ENCODE measurements around the gene PAPSS2.
"Not testable (repeated sequence)": the region's sequence is repeated elsewhere in the genome, so short reads cannot be mapped to it uniquely, and the experiment has no call there.

Gene PAPSS2

DNA sequence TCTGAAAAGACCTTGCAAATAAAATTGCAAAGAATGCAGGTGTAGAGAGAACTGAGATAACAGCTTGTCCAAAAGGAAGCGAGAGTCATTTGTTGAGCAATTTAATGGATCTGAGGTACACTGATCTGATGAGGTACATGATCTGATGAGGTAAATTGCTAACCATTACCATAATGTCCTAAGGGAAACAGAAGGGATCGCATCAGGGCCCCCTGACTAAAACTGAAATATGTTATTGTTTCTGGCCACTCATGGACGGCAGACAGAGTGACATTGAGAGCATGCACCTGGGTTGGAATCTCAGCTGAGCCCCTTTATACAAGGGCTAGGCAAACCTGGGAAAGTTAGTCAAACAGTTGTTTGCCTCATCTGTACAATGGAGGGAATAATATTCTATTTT is 15.8 kb upstream of the PAPSS2 start:
- Histone ChIP-seq H3K9ac (ENCODE audit: low read length) (no peak overlapping the region), H3K27me3 (replicated peaks; ENCODE audit: control insufficient read depth, insufficient read depth, low read length) (no peaks in the 10 kb centered on the region), H3K9me3 (ENCODE audit: control insufficient read depth, low read length) (no peaks in the 10 kb centered on the region), H3K36me3 (ENCODE audit: control insufficient read depth, insufficient read depth, low read length, severe bottlenecking) (no peaks in the 10 kb centered on the region), H3K4me1 (ENCODE audit: control insufficient read depth, insufficient read depth, low read length) (no peaks in the 10 kb centered on the region), H3K4me3 (ENCODE audit: low read length) (no peak overlapping the region)
- no peak for DNase-seq (ENCODE audit: low read depth)

DNA sequence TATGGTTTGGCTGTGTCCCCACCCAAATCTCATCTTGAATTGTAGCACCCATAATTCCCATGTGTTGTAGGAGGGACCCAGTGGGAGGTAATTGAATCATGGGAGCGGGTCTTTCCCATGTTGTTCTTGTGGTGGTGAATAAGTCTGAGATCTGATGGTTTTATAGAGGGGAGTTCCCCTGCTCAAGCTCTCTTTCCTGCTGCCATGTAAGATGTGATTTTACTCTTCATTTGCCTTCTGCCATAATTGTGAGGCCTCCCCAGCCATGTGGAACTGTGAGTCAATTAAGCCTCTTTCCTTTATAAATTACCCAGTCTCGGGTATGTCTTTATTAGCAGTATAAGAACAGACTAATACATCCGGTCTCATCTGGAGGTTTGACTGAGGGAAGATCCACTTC is 15.2 kb upstream of the PAPSS2 start:
- not testable (repeated sequence) for H3K4me1 ChIP-seq (ENCODE audit: control insufficient read depth, insufficient read depth, low read length); H3K9ac ChIP-seq (ENCODE audit: low read length); H3K36me3 ChIP-seq (ENCODE audit: control insufficient read depth, insufficient read depth, low read length, severe bottlenecking); H3K27me3 ChIP-seq (replicated peaks; ENCODE audit: control insufficient read depth, insufficient read depth, low read length); H3K9me3 ChIP-seq (ENCODE audit: control insufficient read depth, low read length); DNase-seq (ENCODE audit: low read depth); H3K4me3 ChIP-seq (ENCODE audit: low read length)

DNA sequence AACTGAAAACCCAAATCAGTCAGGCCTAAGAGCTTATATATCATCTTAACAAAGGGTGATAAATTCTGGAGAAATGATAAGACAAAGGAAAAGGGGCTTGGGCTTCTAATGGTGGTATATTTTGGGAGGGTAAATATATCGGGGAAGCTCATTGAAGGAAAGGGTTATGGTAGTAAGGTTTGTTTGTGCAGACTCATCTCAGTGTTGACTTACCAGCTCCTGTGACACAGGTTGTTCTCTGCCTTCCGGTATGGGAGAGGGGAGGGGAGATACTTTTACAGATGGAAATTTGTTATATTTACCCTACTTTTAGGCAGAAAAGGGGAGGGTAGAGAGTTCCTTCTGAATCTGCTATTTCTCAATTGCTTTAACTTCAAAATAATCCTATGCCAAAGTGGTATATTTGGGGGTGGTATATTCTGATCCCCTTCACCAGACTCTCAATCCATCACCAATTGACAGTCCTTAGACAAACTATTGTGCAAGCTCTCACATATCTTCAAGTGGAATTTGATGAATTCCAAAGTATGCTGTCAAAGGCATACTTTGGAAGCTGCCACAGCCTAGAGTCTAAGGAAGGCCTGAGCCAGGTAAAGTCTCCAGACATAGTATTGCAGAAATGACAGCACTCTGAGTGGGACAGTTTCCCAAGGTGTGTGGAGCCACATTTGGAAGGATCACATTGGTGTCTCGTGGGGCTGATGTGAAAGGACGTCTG is 13.3 kb upstream of the PAPSS2 start:
- Histone ChIP-seq H3K4me1 (ENCODE audit: control insufficient read depth, insufficient read depth, low read length) (no peaks in the 10 kb centered on the region), H3K9ac (ENCODE audit: low read length) (no peak overlapping the region), H3K36me3 (ENCODE audit: control insufficient read depth, insufficient read depth, low read length, severe bottlenecking) (no peaks in the 10 kb centered on the region), H3K27me3 (replicated peaks; ENCODE audit: control insufficient read depth, insufficient read depth, low read length) (no peaks in the 10 kb centered on the region), H3K9me3 (ENCODE audit: control insufficient read depth, low read length) (no peaks in the 10 kb centered on the region), H3K4me3 (ENCODE audit: low read length) (no peak overlapping the region)
- no peak for DNase-seq (ENCODE audit: low read depth)

DNA sequence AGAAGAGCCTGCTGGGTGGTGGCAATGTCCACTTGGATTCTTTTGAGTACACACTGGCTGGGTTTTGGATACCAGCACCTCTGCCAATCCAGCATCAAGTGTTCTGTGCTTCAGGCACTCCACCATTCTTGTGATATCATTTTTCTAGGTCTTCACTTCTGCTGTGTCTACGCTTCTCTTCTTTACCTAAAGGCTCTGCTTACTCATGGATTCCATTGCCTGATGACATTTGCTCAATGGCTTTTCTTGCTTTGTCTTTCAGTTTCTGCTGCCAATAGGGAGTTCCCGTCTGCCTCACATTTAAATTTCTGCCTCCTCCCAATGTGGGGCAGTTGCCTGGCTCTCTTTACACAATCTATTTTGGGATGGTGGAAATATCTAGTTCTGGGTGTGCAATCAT is 12.7 kb upstream of the PAPSS2 start:
- no peak for DNase-seq (ENCODE audit: low read depth)
- Histone ChIP-seq H3K36me3 (ENCODE audit: control insufficient read depth, insufficient read depth, low read length, severe bottlenecking) (no peaks in the 10 kb centered on the region), H3K4me1 (ENCODE audit: control insufficient read depth, insufficient read depth, low read length) (no peaks in the 10 kb centered on the region), H3K9me3 (ENCODE audit: control insufficient read depth, low read length) (no peaks in the 10 kb centered on the region), H3K9ac (ENCODE audit: low read length) (no peak overlapping the region), H3K27me3 (replicated peaks; ENCODE audit: control insufficient read depth, insufficient read depth, low read length) (no peaks in the 10 kb centered on the region), H3K4me3 (ENCODE audit: low read length) (no peak overlapping the region)

DNA sequence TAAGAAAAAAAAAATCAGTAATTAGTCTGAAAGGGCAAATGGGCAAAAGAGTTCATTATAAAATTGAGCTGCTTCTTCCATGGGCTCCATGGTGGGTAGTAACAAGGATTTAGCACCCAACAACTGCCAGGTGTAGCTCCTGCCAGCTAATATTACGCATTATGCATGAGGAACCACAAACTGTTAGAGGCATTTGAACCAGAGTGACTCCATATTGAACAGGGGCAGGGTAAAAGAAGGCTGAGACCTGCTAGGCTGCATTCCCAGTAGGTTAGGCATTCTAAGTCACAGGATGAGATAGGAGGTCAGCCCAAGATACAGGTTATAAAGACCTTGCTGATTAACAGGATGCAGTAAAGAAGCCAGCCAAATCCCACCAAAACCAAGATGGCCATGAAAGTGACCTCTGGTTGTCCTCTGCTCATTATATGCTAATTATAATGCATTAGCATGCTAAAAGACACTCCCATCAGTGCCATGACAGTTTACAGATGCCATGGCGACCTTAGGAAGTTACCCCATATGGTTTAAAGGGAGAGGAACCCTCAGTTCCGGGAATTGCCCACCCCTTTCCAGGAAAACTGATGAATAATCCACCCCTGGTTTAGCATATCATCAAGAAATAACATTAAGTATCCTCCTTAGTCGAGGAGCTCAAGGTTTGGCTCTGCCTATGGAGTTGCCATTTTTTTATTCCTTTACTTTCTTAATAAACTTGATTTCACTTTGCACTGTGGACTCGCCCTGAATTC is 8.7 kb upstream of the PAPSS2 start:
- Histone ChIP-seq H3K9me3 (ENCODE audit: control insufficient read depth, low read length) (no peaks in the 10 kb centered on the region), H3K27me3 (replicated peaks; ENCODE audit: control insufficient read depth, insufficient read depth, low read length) (no peaks in the 10 kb centered on the region), H3K4me3 (ENCODE audit: low read length) (no peak overlapping the region), H3K36me3 (ENCODE audit: control insufficient read depth, insufficient read depth, low read length, severe bottlenecking) (no peaks in the 10 kb centered on the region), H3K4me1 (ENCODE audit: control insufficient read depth, insufficient read depth, low read length) (no peaks in the 10 kb centered on the region), H3K9ac (ENCODE audit: low read length) (no peak overlapping the region)
- DNase-seq (ENCODE audit: low read depth), result no peak

DNA sequence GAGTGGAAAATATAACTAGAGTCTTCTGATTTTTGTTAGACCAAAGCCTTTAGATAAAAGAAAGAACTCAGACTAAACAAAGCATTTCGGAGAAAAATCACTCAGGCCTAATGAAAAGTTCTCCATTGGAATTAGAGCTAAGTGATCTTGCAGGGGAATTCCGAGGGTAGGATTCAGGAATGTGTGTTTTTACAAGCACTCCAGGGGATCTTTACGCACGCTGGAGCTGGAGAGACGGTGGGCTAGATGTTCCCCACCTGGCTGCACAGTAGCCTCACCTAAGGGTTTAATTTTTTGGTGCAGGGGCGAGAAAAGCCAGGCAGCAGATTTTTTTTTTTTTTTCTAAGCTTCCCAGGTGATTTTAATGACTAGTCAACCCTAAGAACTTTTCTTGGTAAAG is 7.9 kb upstream of the PAPSS2 start:
- Histone ChIP-seq H3K9me3 (ENCODE audit: control insufficient read depth, low read length) (no peaks in the 10 kb centered on the region), H3K4me3 (ENCODE audit: low read length) (no peak overlapping the region), H3K9ac (ENCODE audit: low read length) (no peak overlapping the region), H3K4me1 (ENCODE audit: control insufficient read depth, insufficient read depth, low read length) (peaks cover 6% of the 10 kb centered on the region), H3K36me3 (ENCODE audit: control insufficient read depth, insufficient read depth, low read length, severe bottlenecking) (no peaks in the 10 kb centered on the region), H3K27me3 (replicated peaks; ENCODE audit: control insufficient read depth, insufficient read depth, low read length) (no peaks in the 10 kb centered on the region)
- no peak for DNase-seq (ENCODE audit: low read depth)

DNA sequence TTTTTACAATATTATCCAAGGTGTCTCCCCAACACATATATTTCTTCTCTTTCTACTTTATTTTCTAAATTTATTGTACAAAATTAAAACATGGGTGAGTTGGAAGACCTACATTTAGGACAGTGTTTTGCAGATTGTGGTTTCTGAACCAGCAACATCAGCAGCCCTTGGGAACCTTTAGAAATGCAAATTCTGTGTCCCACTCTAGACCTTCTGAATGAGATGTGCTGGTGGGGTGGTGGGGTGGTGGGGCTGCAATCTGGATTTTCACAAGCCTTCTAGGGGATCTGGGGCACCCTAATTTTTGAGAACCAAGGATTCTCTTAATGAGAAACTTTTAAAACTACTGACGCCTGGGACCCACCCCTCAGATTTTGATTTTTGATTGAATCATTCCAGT is 7.4 kb upstream of the PAPSS2 start:
- Histone ChIP-seq H3K4me3 (ENCODE audit: low read length) (no peak overlapping the region), H3K4me1 (ENCODE audit: control insufficient read depth, insufficient read depth, low read length) (peaks cover 11% of the 10 kb centered on the region), H3K27me3 (replicated peaks; ENCODE audit: control insufficient read depth, insufficient read depth, low read length) (no peaks in the 10 kb centered on the region), H3K9me3 (ENCODE audit: control insufficient read depth, low read length) (no peaks in the 10 kb centered on the region), H3K9ac (ENCODE audit: low read length) (no peak overlapping the region), H3K36me3 (ENCODE audit: control insufficient read depth, insufficient read depth, low read length, severe bottlenecking) (no peaks in the 10 kb centered on the region)
- DNase-seq (ENCODE audit: low read depth), result no peak

DNA sequence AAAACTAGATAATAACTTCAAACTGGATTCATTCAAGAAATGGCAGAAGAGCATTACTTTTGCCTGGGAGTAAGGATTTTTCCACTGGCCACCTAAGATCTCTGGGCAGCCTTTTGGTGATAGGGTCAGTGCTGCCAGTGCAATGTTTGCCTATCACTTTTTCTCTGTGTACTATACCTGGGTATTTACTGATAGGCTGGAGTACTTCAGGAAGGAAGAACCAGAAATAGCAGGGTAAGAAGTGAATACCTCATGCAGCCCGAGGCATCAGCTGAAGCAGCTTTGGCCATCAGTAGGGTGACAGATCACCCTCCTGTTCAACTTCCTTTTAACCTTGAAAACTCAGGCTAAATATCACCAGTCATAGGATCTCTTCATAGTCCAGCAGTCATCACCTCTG is 5.5 kb upstream of the PAPSS2 start:
- Histone ChIP-seq H3K9ac (ENCODE audit: low read length) (no peak overlapping the region), H3K27me3 (replicated peaks; ENCODE audit: control insufficient read depth, insufficient read depth, low read length) (no peaks in the 10 kb centered on the region), H3K4me1 (ENCODE audit: control insufficient read depth, insufficient read depth, low read length) (peaks cover 19% of the 10 kb centered on the region), H3K4me3 (ENCODE audit: low read length) (no peak overlapping the region), H3K9me3 (ENCODE audit: control insufficient read depth, low read length) (no peaks in the 10 kb centered on the region), H3K36me3 (ENCODE audit: control insufficient read depth, insufficient read depth, low read length, severe bottlenecking) (no peaks in the 10 kb centered on the region)
- no peak for DNase-seq (ENCODE audit: low read depth)

DNA sequence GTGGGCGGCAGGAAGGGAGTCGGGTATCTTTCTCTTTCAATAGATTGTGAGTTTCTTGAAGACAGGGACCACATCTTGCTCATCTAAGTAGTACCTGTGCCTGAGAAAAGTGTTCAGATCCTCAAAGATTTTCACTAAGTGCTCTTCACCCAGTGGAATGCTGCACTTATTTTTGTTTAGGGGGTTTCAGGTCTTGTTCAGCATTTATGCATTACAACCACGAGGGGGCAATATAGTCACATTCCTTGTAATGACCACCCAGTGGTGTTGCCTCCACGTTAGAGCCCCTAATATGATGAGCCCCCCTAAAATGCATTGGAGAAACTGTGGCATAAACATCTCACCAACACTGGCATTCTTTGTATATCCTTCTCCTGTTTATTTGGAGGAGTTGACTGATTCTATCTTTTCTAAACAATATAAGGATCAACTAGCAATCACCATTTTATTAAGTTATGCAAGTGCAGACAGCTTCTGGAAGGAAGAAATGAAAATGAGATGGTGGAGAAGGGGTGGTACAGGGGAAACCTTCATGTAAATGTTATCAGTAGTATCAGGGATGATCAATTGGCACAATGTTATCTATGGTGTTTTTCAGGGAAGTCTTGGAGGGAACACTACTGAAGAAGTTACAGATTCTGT is 3.1 kb upstream of the PAPSS2 start:
- H3K9me3 ChIP-seq (ENCODE audit: control insufficient read depth, low read length), result no peaks in the 10 kb centered on the region
- H3K36me3 ChIP-seq (ENCODE audit: control insufficient read depth, insufficient read depth, low read length, severe bottlenecking), result no peaks in the 10 kb centered on the region
- no peaks in the 10 kb centered on the region for H3K27me3 ChIP-seq (replicated peaks; ENCODE audit: control insufficient read depth, insufficient read depth, low read length)
- DNase-seq (ENCODE audit: low read depth), result peak; percentile 82
- peak overlapping the region; percentile 17 for H3K4me3 ChIP-seq (ENCODE audit: low read length)
- H3K4me1 ChIP-seq (ENCODE audit: control insufficient read depth, insufficient read depth, low read length), result peaks cover 22% of the 10 kb centered on the region
- H3K9ac ChIP-seq (ENCODE audit: low read length), result peak overlapping the region; percentile 7

DNA sequence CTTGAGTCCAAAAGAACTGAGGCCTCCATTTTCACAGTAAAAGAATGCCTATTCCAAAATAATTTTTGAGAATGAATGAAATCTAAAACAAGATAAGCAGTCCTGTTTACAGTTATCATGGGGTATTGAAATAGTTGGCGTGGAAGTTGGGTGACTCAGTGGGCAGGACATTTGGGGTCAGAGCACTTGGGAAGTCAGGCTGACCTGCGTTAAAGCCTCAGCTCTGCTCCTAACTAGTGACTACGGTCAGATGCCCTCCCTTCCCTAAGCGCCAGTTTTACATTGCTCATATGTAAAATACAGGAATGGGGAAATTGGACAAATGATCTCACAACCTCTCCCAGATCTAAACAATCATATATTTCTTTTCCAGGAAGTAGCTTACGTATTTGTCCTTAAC is 2.3 kb upstream of the PAPSS2 start:
- Histone ChIP-seq H3K9me3 (ENCODE audit: control insufficient read depth, low read length) (no peaks in the 10 kb centered on the region), H3K4me1 (ENCODE audit: control insufficient read depth, insufficient read depth, low read length) (peaks cover 23% of the 10 kb centered on the region), H3K4me3 (ENCODE audit: low read length) (no peak overlapping the region), H3K36me3 (ENCODE audit: control insufficient read depth, insufficient read depth, low read length, severe bottlenecking) (no peaks in the 10 kb centered on the region), H3K27me3 (replicated peaks; ENCODE audit: control insufficient read depth, insufficient read depth, low read length) (no peaks in the 10 kb centered on the region), H3K9ac (ENCODE audit: low read length) (peak overlapping the region; percentile 7)
- DNase-seq (ENCODE audit: low read depth), result peak; percentile 63

DNA sequence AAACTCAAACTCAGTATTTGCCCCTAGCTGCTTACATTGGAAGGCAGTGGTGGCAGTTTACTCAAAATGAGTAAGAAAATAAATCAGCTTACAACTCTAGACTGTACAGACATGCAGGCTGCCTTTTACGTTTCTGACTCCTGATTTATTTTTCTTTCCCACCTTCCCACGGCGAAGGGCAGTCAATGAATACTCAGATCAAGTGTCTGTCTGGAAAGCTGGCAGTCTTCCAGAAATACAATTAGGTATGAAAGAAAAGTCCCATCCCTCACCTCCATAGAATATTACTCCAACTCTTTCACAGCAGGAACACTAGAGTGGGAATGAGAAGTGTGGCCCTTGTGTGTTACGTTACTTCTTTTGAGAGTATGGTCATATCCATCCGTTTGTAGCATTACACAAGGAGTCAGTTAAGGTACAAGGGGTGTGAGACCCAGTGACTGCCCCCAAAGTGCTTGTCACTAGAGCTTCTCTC is 1.3 kb upstream of the PAPSS2 start:
- peaks cover 23% of the 10 kb centered on the region for H3K4me1 ChIP-seq (ENCODE audit: control insufficient read depth, insufficient read depth, low read length)
- no peak overlapping the region for H3K4me3 ChIP-seq (ENCODE audit: low read length)
- DNase-seq (ENCODE audit: low read depth), result no peak
- H3K9ac ChIP-seq (ENCODE audit: low read length), result no peak overlapping the region
- no peaks in the 10 kb centered on the region for H3K27me3 ChIP-seq (replicated peaks; ENCODE audit: control insufficient read depth, insufficient read depth, low read length)
- H3K9me3 ChIP-seq (ENCODE audit: control insufficient read depth, low read length), result no peaks in the 10 kb centered on the region
- H3K36me3 ChIP-seq (ENCODE audit: control insufficient read depth, insufficient read depth, low read length, severe bottlenecking), result no peaks in the 10 kb centered on the region

Data from adipocyte (in vitro differentiated cells).